Stimulated activated CD8-positive, alpha-beta memory T cell treated with anti-CD3 and anti-CD28 coated beads, Interleukin-7, amount 100 ng/mL, for 48 hours (primary cell): Measurements from ENCODE around the gene CCDC7.
"Not testable (repeated sequence)": the region's sequence is repeated elsewhere in the genome, so short reads cannot be mapped to it uniquely, and the experiment has no call there.

Experiments used
- DNase-seq, 2 donors: peaks; one replicate each; pipeline ENCODE4 v3.0.0-alpha.2; 2020; ENCODE audit warnings: low read depth in 1 of 2; ENCODE audit errors: extremely low read depth in 1 of 2

Gene CCDC7

DNA sequence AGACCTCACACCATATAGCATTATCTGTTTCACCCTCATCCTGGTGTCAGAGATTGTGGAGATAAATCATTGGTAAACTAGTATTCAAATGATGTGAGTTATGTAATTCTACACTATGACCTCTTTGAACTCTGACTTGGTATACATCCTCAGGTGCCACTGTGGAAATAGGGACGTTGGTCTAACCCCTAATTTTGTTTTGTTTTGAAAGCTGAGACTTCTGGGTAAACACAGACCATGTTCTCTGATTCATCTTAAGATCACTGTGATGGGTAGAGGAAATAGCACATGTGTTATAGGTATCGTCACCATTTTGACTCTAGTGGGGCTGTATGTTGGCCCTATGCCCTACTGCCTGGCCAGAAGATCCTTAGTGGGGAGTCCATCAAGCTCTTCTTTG is 241.6 kb downstream of the CCDC7 start:
- no peak for DNase-seq

DNA sequence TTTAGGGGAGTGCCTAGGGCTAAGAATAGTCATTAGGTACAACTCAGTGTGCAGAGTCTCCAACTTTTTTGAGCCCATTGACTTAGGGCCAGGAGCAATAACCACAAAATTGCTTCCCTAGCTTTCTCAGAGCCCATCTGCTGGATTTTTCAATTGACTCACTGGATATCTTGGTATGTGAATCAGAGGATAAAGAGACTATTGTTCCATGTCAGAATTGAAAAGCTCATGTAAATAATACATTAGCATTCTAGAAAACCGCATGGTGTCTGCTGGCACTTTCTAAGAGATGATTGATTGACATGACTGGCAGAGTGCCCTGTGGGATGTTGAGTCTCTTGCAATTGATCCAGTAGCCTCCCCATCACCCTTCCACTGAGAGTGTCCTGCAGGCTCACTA is 246.2 kb downstream of the CCDC7 start:
- DNase-seq, result no peak

DNA sequence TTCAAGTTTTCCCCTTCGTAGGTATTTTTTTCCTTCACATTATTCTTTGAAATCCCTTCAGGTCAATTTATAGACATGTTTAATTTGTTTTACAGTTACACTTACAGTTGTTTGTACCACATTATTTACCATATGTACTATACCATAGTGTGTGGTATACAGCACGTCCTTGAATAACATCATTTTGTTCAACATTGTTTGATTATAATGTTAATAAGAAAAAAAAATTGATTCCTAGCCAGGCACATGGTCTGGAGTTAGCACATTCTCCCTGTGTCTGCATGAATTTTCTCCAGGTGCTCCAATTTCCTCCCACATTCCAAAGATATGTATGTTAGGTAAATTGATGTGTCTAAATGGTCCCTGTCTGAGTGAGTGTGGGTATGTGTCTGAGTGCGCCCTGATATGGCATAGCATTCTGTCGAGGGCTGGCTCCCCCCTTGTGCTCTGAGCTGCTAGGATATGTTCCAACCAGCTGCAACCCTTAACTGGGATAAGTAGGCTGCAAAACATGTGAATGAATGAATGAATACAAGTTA is 247.6 kb downstream of the CCDC7 start:
- DNase-seq, result no peak

DNA sequence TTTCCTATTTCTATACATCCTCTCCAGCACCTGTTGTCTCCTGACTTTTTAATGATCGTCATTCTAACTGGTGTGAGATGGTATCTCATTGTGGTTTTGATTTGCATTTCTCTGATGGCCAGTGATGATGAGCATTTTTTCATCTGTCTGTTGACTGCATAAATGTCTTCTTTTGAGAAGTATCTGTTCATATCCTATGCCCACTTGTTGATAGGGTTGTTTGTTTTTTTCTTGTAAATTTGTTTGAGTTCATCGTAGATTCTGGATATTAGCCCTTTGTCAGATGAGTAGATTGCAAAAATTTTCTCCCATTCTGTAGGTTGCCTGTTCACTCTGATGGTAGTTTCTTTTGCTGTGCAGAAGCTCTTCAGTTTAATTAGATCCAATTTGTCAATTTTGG is 253.7 kb downstream of the CCDC7 start:
- DNase-seq, result not testable (repeated sequence)

DNA sequence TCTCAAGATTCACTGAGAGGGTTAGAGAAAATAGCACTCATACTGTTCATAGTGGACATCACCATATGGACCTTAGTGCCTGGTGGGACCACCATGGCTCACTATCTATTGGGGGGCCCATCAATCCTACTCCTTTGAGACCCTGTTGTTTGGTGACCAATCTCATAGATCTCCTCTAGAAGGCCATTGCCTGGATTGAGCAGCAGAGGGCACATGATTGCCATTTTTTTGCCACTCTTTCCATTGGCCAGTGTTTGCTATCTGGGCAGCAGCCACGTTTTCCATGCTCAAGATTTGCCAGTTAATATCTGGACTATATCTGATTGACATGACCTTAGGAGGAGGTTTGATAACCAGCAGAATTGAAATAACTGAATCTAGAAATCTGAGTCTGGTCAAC is 267.6 kb downstream of the CCDC7 start:
- no peak for DNase-seq

DNA sequence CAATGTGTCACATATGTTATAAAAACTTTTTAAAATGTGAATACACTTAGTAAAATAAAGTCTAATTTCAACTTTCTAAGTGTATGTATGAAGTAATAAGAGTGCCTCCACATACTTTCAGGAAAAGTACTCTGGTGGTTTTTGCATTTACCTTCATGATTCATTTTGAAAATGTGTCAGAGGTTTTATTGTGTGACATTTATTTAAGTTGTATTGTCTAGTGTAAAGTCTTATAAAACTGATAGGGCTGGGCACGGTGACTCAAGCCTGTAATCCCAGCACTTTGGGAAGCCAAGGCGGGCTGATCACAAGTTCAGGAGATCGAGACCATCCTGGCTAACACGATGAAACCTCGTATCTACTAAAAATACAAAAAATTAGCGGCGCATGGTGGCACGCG is 285.6 kb downstream of the CCDC7 start:
- DNase-seq, result no peak

DNA sequence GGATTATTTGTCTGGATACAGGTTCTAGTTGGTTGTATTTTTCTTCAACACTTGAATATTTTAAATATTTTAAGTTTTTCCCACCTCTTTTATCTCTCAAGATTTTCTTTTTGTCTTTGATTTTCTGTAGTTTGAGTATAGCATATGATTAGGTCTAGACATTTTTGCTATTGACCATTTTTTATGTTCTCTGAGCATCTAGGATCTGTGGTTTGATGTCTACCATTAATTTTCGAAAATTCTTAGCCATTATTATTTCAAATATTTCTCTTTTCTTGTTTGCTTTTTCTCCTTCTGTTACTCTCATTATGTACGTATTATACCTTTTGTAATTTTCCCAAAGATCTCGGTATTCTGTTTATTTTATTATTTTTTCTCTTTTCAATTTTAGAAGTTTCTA is 293.0 kb downstream of the CCDC7 start:
- no peak for DNase-seq

DNA sequence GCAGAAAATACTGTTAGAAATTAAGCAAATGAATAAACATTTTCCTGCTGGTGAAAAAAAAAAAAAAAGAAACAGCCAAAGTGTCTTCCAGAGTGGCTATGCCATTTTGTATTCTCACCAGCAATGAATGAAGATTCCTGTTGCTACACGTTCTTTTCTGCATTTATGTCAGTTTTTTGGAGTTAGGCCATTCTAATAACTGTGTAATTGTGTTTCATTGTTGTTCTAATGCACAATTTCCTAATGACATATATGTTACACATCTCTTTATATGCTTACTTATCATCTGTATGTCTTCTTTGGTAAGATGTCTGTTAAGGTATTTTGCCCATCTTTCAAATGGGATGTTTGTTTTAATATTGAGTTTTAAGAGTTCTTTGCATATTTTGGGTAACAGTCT is 298.4 kb downstream of the CCDC7 start:
- DNase-seq, result no peak

DNA sequence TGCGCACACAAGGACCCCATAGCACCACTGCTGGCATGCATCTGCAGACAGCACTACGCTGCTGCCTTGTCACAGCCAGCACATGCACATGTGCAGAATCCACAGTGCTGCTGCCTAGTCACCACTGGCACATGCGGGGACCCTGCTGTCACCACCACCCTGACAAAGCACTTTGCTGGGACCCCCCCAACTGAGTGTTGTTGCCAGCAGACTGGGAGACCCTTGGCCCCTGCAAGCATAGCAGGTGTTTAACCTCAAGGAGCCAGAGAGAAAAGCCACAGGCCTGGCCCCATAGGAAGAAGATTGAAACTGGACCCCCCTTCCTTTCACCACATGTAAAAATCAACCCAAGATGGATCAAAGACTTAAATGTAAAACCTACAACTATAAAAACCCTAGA is 300.9 kb downstream of the CCDC7 start:
- no peak for DNase-seq

DNA sequence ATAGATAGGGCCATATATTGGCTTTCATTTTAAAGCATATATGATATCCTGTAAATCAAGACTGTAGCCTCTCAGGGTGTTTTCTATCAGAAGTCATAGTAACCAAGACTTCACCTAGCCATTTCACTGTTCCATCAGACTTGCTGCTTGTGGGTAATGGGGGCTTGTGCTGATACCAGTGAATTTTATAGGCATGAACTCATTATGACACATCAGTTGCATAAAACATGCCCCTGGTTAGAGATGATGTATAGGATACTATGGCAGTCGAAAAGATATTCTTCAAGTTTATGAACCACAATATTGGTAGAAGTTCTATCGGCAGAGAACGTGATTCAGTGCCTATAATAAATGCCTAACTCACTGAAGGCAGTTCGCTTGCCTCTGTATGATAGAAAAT is 305.6 kb downstream of the CCDC7 start:
- no peak for DNase-seq

DNA sequence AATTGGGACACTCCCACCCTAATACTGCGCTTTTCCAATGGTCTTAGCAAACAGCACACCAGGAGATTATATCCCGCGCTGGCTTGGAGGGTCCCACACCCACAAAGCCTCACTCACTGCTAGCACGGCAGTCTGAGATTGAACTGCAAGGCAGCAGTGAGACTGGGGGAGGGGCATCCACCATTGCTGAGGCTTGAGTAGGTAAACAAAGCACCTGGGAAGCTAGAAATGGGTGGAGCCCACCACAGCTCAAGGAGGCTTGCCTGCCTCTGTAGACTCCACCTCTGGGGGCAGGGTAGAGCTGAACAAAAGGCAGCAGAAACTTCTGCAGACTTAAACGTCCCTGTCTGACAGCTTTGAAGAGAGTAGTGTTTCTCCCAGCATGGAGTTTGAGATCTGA is 309.0 kb downstream of the CCDC7 start:
- DNase-seq, result not testable (repeated sequence)

DNA sequence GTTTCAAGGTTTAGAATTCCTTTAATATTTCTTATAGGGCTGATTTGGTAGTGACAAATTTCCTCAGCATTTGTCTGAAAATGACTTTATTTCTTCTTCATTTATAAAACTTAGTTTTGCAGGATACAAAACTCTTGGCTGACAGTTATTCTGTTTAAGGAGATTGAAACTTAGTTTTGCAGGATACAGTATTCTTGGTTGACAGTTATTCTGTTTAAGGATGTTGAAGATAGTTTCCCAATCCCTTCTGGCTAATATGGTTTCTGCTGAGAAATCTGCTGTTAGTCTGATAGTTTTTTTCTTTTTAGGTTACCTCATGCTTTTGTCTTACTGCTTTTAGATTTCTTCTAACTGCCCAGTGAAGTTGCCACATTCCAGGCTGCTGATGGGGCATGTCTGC is 325.3 kb downstream of the CCDC7 start:
- DNase-seq, result no peak

DNA sequence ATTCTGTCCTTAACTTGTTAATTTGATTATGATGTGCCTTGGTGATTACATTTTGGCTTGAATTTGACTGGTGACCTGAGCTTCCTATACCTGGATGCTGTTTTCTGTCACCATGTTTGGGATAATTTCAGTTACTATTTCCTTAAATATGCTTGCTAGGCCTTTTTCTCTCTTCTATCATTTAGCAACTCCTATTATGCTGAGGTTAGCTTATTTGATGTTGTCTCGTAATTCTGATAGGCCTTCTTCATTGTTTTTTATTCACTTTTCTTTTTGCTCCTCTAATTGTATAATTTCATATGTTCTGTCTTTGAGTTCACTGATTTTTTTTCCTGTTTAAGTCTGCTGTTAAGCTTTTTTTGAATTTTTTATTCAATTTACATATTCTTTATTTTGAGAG is 327.2 kb downstream of the CCDC7 start:
- no peak for DNase-seq

DNA sequence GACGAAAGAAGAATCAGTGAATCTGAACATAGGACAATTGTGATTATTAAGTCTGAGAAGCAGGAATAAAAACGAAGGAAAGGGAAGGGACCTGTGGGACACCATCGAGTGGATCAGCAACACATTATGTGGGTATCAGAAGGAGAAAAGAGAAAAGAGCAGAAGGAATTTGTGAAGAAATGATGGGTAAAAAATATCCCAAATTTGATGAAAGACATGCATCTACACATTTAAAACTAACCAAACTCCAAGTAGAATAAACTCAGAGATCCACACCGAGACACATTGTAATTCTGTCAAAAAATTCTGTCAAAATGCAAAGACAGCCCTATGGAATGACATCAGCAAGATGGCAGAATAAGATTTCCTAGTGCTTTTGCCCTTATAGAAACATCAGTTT is 341.0 kb downstream of the CCDC7 start:
- DNase-seq, result no peak

DNA sequence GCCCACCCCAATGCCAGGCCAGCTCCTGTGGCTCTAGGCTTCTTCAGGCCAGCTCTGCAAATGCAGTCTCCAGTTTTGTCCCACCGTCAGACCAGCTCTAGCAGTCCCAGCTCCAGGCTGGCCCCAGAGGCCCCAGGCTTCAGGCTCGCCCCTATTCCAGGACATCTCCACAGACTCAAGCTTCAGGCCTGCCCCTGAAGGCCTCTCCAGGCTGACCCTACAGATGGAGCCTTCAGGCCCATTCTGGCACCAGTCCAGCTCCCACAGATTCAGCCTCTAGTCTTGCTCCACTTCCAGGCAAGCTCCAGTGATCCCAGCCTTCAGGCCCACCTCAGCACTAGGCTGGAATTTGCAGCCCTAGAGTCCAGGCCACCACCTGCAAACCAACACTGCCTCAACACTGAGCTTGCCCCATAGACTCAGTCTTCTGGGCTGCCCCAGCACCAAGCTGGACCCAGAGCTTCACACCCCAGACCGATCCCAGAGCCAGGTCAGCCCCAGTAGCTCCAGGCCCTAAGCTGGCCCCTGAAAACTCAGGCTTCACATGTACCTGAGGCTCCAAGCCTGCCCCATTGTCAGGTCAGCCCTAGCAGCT is 341.8 kb downstream of the CCDC7 start:
- no peak for DNase-seq

DNA sequence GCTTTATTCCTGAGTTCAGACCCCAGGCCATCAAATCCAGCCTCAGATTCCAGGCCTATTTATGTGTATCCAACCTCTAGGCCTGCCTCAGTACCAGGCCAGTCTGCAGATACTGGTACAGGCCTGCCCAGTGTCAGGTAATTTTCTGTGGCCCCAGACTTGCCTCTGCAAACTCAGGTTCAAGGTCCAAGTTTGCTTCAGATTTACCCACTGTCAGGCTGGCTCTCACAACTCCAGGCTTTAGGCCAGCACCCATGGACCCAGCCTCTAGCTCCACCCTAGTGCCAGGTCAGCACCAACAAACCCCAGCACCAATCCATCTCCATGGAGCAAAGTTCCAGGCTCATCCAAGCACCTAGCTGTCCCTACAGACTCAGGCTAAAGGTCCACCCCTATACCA is 342.4 kb downstream of the CCDC7 start:
- no peak for DNase-seq

DNA sequence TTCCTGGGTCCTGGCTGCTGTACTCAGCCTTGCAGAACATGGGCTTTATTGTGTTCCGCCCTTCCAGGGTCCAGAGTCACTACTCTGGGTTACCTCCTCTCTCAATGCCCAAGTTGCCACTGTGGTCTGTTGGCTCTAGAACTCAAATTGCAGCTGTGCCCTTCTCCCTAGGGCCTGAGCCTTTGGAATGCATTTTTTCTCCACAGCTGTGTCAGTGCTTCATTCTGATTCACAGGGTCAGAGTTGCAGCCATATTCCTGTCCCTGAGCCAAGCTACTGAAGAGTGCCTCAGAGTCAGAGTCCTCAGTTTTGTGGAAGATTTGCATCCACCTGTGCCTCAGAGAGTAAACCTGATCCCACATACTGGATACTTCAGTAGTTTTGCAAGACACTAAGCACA is 344.5 kb downstream of the CCDC7 start:
- no peak for DNase-seq

DNA sequence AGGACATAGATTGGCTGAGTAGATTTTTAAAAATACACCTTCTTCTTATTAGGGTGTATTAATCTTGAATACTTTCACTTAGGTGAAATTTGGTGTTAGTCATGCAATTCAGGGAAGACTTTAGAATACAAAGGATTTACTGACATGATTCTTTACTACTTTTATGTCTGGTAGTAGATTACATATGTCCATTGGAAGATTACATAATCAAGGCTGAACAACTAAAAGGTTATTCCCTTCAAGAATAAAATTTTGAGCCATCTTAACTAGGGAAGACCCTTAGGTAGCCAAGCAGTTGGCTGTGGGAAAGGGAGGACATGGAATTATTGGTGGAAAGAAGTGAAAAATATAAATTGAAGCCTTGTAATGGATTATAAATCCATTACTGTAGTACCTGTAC is 347.1 kb downstream of the CCDC7 start:
- DNase-seq, result no peak

DNA sequence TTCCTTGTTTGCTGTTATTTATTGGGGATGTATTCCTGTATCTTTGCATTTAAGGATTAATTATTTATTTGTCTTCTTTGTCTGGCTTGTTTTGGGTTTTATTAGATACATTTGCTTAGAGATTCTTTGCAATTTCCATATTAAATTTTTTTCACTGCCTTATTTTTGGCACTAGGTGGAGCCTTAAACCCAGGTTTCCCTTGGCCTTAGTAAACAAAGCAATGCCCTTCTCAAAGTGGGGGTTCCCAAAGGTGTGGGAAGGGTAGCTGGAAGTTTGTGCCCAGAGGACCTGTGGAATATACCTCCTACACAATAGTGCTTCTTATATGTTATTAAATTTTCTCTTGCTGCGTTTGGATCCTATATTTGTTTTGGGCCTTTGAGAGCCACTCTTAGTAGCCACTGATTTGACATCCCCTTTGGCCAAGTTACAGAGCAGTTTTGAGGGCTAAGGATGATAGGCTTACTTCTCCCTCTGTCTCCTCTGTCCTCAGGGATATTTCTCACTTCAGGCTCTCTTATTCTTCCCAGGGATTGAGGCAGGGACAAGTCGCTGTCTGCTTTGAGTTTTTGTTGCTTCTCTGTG is 349.8 kb downstream of the CCDC7 start:
- no peak for DNase-seq

DNA sequence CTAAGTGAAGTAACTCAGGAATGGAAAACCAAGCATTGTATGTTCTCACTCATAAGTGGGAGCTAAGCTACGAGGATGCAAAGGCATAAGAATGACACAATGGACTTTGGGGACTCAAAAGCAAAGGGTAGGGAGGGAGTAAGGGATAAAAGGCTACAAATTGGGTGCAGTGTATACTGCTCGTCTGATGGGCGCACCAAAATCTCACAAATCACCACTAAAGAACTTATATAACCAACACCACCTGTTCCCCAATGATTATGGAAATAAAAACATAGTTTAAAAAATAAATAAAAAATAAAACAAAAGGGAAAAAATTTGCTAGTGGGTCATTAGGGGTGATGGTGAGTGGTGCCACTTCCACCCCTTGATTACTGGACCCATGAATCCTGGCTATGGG is 351.5 kb downstream of the CCDC7 start:
- not testable (repeated sequence) for DNase-seq

DNA sequence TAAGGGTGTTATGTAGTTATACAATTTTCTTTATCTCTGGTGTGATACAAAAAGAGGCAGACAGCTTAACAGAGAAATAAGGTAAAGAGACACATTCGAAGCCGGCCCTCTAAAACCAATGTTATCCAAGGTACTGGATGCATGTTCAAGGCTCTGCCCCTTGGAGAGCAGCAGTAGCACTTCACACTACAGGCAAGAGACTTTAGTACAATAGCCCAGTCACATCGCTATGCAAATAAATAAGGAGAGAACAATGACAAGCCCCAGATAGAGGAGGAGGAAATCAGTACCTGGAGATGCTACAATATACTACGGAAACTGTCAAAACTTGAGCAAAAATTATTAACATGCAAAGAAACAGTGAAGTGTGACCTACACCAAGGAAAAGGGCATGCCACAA is 401.0 kb downstream of the CCDC7 start:
- DNase-seq, result no peak

DNA sequence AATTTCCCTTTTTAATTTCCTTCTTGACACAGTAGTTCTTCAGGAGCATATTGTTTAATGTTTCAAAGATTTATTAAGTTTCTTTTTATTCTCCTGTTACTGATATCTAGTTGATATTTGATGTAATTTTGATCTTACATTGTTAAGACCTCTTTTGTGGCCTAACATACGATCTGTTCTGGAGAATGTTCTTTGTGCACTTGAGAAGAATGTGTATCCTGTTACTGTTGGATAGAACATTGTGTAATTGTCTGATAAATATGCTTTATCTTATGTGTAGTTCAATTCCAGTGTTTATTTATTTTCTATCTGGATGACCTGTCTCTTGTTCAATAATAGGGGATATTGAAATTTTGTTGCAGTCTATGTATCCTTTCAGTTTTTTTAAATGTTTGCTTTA is 405.4 kb downstream of the CCDC7 start:
- DNase-seq, result no peak

DNA sequence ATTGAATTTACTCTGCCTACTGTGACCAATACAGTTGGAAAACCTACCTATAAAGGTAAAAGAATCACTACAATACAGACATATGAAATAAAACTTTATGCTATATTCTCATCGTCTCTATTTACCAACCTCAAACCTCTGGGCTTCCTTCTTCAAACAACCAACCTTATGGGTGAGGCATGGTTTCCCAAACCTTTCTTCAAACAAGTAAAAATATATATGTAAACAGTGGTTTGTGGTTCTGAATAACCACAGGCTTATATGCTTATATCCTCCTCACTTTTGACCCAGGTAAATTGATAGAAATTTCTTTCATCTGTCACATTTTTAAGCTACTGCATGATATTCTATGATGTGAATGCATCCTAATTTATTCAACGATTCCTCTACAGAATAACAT is 408.5 kb downstream of the CCDC7 start:
- no peak for DNase-seq
